H1 (cell line): Measurements from ENCODE around the gene PXK. TPM values are rescaled to one million over a fixed set of nuclear protein-coding genes. Genes with fewer than 3 reads are reported as not detected.

ENCODE experiments used
- CHD1 ChIP-seq: IDR thresholded peaks from 2 replicates; pipeline ENCODE4 v1.6.1; 2012; ENCODE audit warnings: low read depth, low read length, improper control_type of control experiment
- EGR1 ChIP-seq: IDR thresholded peaks from 2 replicates; pipeline ENCODE4 v1.6.1; 2011; ENCODE audit warnings: low read depth, low read length, borderline replicate concordance
- JUND ChIP-seq: IDR thresholded peaks from 2 replicates; pipeline ENCODE4 v1.6.1; 2011; ENCODE audit warnings: mild to moderate bottlenecking, improper control_type of control experiment, low read length
- RFX5 ChIP-seq: IDR thresholded peaks from 2 replicates; pipeline ENCODE4 v1.6.1; 2011; ENCODE audit warnings: low read depth, low read length, improper control_type of control experiment, borderline replicate concordance
- SUZ12 ChIP-seq: fragments of 200-600 bp; sonication (generic); IDR thresholded peaks from 2 replicates; pipeline ENCODE4 v1.6.1; 2012; ENCODE audit warnings: mild to moderate bottlenecking, inconsistent platforms, low read length, moderate library complexity, mixed read lengths
- polyA plus RNA-seq, 7 experiments: library from polyadenylated mRNA; depleted of rRNA in 3 of 7; stranded (reverse) in 5 of 7; unstranded in 2 of 7; fragments of >200 nt in 5 of 7; fragments of 200-250 nt in 2 of 7; gene quantifications; 1 replicate in 5 of 7; 2 replicates in 1 of 7; 4 replicates in 1 of 7; pipeline versions ENCODE4 v1.2.1 to v1.2.3, GENCODE V29; 2011 to 2013; ENCODE audit warnings: missing spikeins in 2 of 7, mixed read lengths in 2 of 7
- total RNA-seq: library from RNA; stranded (reverse); fragmentation: NEBNext Ultra II Directional; extraction: Animal tissue kit (Norgen Biotek cat#: 25700); gene quantifications from 2 replicates; pipeline ENCODE4 v1.2.1, GENCODE V29; 2021
- TF ChIP-seq, protein P1 (sequence below), 3 experiments: IDR thresholded peaks; 1 replicate in 2 of 3; 2 replicates in 1 of 3; pipeline versions ENCODE4 v1.5.1 to v1.6.1; 2011; ENCODE audit warnings: low read length in 3 of 3, mild to moderate bottlenecking in 3 of 3, inconsistent platforms in 2 of 3, low read depth in 1 of 3, moderate library complexity in 1 of 3; ENCODE audit not compliant: insufficient read depth in 1 of 3; ENCODE audit errors: control extremely low read depth in 1 of 3
- TF ChIP-seq, protein P2 (sequence below): fragments of 300-600 bp; sonication (generic); IDR thresholded peaks from 2 replicates; pipeline ENCODE4 v1.7.1; 2012; ENCODE audit warnings: low read length, moderate library complexity, mild to moderate bottlenecking, inconsistent platforms; ENCODE audit not compliant: insufficient replicate concordance

PXK gene
- total and polyA plus RNA-seq, 2 of the 8 experiments (the other 6 are each of a cell fraction or from before 2014, with no cell fraction given): 3.5 to 7.1 TPM

DNA sequence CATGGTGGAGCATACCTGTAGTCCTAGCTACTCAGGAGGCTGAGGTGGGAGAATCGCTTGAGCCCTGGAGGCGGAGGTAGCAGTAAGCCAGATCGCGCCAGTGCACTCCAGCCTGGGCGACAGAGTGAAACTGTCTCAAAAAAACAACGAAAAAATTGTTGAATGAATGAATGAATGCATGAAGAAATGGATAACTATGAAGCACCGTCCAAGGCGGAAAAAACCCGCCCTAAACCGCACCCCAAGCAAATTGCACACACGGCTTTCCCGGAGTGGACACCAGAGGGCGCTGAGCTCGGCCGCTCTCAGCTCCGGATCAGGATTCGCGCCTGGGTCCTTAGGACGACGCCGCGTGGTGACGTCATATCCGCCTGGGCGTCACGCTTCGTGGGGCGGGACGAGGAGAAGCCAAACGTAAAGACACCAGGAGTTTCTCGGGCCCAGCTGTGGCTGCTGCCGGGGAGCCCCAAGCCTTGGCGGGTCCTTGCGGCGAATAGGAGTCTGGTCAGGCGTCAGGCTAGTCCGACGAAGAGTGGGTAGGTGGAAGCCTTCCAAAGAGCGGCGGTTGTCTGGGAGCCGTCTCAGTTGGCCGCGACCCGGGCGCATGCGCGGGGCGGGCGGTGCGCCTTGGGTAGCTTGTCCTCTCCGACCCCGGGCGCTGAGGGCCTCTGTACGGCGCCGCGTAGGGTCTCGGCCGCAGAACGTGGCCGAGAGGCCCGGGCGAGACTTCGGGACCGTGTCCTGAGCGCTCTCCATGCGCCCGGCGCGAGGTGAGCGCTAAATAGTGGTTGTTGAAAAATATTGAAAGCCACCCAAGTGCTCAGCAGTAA is 26.6 kb upstream of the PXK start, which contains the start of the genes HTD2 and RPP14 (continued):
- TF ChIP-seq JUND (peak; percentile 99), CHD1 (no peak), SUZ12 (no peak), RFX5 (no peak), EGR1 (peak; percentile 40; the same call in 1 of the 2 replicates)
- TF ChIP-seq, protein P1, sequence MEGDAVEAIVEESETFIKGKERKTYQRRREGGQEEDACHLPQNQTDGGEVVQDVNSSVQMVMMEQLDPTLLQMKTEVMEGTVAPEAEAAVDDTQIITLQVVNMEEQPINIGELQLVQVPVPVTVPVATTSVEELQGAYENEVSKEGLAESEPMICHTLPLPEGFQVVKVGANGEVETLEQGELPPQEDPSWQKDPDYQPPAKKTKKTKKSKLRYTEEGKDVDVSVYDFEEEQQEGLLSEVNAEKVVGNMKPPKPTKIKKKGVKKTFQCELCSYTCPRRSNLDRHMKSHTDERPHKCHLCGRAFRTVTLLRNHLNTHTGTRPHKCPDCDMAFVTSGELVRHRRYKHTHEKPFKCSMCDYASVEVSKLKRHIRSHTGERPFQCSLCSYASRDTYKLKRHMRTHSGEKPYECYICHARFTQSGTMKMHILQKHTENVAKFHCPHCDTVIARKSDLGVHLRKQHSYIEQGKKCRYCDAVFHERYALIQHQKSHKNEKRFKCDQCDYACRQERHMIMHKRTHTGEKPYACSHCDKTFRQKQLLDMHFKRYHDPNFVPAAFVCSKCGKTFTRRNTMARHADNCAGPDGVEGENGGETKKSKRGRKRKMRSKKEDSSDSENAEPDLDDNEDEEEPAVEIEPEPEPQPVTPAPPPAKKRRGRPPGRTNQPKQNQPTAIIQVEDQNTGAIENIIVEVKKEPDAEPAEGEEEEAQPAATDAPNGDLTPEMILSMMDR (IDR thresholded peaks at IDR 0.05; ENCODE audit: control extremely low read depth in 1 of 3, insufficient read depth in 1 of 3, low read depth in 1 of 3, low read length in 3 of 3): peak; percentile 86 to 98 (median 92)
- TF ChIP-seq, protein P2, sequence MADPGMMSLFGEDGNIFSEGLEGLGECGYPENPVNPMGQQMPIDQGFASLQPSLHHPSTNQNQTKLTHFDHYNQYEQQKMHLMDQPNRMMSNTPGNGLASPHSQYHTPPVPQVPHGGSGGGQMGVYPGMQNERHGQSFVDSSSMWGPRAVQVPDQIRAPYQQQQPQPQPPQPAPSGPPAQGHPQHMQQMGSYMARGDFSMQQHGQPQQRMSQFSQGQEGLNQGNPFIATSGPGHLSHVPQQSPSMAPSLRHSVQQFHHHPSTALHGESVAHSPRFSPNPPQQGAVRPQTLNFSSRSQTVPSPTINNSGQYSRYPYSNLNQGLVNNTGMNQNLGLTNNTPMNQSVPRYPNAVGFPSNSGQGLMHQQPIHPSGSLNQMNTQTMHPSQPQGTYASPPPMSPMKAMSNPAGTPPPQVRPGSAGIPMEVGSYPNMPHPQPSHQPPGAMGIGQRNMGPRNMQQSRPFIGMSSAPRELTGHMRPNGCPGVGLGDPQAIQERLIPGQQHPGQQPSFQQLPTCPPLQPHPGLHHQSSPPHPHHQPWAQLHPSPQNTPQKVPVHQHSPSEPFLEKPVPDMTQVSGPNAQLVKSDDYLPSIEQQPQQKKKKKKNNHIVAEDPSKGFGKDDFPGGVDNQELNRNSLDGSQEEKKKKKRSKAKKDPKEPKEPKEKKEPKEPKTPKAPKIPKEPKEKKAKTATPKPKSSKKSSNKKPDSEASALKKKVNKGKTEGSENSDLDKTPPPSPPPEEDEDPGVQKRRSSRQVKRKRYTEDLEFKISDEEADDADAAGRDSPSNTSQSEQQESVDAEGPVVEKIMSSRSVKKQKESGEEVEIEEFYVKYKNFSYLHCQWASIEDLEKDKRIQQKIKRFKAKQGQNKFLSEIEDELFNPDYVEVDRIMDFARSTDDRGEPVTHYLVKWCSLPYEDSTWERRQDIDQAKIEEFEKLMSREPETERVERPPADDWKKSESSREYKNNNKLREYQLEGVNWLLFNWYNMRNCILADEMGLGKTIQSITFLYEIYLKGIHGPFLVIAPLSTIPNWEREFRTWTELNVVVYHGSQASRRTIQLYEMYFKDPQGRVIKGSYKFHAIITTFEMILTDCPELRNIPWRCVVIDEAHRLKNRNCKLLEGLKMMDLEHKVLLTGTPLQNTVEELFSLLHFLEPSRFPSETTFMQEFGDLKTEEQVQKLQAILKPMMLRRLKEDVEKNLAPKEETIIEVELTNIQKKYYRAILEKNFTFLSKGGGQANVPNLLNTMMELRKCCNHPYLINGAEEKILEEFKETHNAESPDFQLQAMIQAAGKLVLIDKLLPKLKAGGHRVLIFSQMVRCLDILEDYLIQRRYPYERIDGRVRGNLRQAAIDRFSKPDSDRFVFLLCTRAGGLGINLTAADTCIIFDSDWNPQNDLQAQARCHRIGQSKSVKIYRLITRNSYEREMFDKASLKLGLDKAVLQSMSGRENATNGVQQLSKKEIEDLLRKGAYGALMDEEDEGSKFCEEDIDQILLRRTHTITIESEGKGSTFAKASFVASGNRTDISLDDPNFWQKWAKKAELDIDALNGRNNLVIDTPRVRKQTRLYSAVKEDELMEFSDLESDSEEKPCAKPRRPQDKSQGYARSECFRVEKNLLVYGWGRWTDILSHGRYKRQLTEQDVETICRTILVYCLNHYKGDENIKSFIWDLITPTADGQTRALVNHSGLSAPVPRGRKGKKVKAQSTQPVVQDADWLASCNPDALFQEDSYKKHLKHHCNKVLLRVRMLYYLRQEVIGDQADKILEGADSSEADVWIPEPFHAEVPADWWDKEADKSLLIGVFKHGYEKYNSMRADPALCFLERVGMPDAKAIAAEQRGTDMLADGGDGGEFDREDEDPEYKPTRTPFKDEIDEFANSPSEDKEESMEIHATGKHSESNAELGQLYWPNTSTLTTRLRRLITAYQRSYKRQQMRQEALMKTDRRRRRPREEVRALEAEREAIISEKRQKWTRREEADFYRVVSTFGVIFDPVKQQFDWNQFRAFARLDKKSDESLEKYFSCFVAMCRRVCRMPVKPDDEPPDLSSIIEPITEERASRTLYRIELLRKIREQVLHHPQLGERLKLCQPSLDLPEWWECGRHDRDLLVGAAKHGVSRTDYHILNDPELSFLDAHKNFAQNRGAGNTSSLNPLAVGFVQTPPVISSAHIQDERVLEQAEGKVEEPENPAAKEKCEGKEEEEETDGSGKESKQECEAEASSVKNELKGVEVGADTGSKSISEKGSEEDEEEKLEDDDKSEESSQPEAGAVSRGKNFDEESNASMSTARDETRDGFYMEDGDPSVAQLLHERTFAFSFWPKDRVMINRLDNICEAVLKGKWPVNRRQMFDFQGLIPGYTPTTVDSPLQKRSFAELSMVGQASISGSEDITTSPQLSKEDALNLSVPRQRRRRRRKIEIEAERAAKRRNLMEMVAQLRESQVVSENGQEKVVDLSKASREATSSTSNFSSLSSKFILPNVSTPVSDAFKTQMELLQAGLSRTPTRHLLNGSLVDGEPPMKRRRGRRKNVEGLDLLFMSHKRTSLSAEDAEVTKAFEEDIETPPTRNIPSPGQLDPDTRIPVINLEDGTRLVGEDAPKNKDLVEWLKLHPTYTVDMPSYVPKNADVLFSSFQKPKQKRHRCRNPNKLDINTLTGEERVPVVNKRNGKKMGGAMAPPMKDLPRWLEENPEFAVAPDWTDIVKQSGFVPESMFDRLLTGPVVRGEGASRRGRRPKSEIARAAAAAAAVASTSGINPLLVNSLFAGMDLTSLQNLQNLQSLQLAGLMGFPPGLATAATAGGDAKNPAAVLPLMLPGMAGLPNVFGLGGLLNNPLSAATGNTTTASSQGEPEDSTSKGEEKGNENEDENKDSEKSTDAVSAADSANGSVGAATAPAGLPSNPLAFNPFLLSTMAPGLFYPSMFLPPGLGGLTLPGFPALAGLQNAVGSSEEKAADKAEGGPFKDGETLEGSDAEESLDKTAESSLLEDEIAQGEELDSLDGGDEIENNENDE: no peak
